HG03354 (cell line): ENCODE results near the gene ALKAL2.
"Not testable (repeated sequence)": the region's sequence is repeated elsewhere in the genome, so short reads cannot be mapped to it uniquely, and the experiment has no call there.

Source experiments
- ATAC-seq: cut with Tn5 transposase; IDR thresholded peaks from one replicate; pipeline ENCODE4 v1.9.1; 2021; ENCODE audit warnings: mild to moderate bottlenecking; ENCODE audit not compliant: unreplicated experiment, poor library complexity, severe bottlenecking

Gene ALKAL2, protein sequence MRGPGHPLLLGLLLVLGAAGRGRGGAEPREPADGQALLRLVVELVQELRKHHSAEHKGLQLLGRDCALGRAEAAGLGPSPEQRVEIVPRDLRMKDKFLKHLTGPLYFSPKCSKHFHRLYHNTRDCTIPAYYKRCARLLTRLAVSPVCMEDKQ

GRCh38 chr2:287911-288757 lies at the start of gene ALKAL2:
Gene ALKAL2 (minus strand): TSS chr2:288091. CDS start chr2:287835, 256 bp downstream.
- no peak for ATAC-seq

GRCh38 chr2:336949-337348 lies 49.1 kb upstream of the ALKAL2 start:
- ATAC-seq: not testable (repeated sequence)

DNA sequence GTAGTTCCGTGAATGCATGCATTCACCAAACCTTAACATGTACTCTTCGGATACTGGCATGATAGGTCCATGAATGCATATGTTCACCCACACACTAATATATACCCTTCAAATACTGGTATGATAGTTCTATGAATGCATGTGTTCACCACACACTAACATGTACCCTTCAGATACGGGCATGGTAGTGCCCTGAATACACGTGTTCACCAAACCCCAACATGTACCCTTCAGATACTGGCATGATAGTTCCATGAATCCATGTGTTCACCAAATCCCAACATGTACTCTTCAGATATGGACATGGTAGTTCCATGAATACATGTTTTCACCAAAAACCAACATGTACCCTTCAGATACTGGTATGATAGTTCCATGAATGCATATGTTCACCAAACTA lies 48.5 kb upstream of the ALKAL2 start:
- no peak for ATAC-seq

GRCh38 chr2:332592-332991 lies 44.7 kb upstream of the ALKAL2 start:
- no peak for ATAC-seq

- ATAC-seq: no peak
These were observed 40.9 kb upstream of the ALKAL2 start for GRCh38 chr2:328761-329160.

DNA sequence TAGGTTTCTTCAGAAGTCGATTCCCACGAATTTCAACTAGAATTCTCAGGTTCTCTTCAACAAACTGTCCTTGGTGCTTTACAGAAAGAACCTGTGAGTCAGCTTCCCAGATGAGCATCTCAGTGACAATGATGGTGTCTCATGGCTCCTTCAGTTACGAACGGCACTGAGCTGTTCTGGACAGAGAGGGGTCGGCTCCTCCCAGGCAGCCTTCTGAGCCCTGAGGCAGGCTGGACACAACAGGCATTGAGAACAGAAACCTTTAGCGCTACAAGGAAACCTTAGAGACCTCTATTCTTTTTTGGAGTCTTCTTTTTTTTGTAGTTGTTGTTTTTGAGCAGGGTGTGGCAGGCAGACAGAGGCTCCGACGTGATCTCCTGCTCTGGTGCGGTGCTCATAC lies 35.1 kb upstream of the ALKAL2 start:
- ATAC-seq: no peak

- no peak for ATAC-seq
These were observed 34.4 kb upstream of the ALKAL2 start for GRCh38 chr2:322326-322725.

- no peak for ATAC-seq
These were observed 32.7 kb upstream of the ALKAL2 start for GRCh38 chr2:320561-320960.

DNA sequence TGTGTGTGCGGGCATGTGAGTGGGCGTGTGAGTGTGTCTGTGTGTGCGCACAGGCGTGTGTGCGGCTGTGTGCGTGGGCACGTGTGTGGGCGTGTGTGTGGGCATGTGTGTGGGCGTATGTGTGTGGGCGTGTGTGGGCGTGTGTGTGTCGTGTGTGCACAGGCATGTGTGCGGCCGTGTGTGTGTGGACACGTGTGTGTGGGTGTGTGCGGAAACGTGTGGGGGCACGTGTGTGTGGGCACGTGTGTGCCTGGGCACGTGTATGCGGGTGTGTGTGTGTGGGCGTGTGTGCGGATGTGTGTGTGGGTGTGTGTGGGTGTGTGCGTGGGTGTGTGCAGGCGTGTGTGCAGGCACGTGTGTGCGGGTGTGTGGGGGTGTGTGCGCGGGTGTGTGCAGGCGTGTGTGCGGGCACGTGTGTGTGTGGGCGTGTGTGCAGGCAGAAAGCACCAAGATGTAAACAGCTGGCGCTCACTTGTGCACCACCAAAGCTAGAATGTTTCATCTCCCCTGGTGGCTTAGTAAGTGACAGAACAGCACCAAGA lies 31.2 kb upstream of the ALKAL2 start:
- ATAC-seq: no peak

- no peak for ATAC-seq
These were observed 29.9 kb upstream of the ALKAL2 start for GRCh38 chr2:317501-318424.

GRCh38 chr2:316381-316780 lies 28.5 kb upstream of the ALKAL2 start:
- ATAC-seq: no peak

DNA sequence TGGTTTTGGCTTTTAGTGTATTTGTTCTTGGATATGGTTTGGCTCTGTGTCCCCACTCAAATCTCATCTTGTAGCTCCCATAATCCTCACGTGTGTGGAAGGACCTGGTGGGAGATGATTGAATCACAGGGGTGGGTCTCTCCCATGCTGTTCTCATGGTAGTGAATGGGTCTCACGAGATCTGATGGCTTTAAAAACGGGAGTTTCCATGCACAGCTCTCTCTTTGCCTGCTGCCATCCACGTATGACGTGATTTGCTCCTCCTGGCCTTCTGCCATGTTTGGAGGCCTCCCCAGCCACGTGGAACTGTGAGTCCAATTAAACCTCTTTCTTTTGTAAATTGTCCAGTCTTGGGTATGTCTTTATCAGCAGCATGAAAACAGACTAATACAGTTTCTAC lies 28.0 kb upstream of the ALKAL2 start:
- not testable (repeated sequence) for ATAC-seq

GRCh38 chr2:314561-315336 lies 26.9 kb upstream of the ALKAL2 start:
- no peak for ATAC-seq

GRCh38 chr2:313991-314390 lies 26.1 kb upstream of the ALKAL2 start:
- no peak for ATAC-seq

GRCh38 chr2:310994-311393 lies 23.1 kb upstream of the ALKAL2 start:
- no peak for ATAC-seq

DNA sequence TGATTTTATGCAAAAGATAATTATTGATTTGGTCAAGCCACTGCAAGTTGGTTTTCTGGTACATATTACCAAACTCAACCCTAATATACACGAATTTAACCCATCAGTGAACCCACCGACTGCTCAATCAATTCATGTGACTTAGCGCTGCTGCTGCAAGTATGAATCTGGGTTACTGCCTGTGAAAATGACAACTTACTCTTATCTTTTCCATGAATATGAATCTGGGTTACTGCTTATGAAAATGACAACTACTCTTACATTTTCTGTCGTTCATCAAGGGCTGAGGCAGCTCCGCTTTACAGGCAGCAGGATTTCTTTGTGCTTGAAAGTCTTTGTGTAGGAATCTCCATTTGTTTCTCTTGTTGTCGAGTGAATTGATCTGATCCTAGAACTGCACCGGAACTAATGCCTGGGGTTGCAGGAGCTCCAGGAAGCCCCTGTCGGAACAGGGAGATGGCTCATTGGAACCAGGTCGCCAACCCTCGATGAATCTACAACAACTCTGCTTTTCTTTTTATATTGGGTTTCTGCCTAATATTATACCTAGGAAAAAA lies 22.1 kb upstream of the ALKAL2 start:
- ATAC-seq: no peak

GRCh38 chr2:309148-309953 lies 21.5 kb upstream of the ALKAL2 start:
- no peak for ATAC-seq

DNA sequence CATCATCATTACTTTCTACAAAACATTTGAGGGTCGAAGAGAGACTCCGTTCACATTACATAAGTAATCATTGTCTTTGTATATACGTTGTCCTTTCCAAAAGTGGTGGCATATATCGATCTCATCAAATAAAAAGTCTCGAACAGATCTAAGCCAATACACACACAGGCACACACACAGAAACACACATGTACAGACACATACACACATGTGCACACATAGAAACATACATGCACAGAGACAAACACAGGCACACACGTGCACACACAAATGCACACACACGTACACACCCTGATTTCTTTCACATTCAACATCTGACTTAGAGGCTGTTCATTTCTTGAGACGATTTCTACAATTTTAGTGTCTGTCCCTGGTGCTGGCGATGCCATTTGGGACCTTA lies 17.5 kb upstream of the ALKAL2 start:
- ATAC-seq: no peak
